Measurements from ENCODE around the gene ACTG1. TPM values are rescaled to one million over a fixed set of nuclear protein-coding genes. Genes with fewer than 3 reads are reported as not detected.

ACTG1 gene
- total and polyA plus RNA-seq, 2 of the 4 experiments (the other 2 are of a cell fraction), result 10,907 to 15,732 TPM

DNA sequence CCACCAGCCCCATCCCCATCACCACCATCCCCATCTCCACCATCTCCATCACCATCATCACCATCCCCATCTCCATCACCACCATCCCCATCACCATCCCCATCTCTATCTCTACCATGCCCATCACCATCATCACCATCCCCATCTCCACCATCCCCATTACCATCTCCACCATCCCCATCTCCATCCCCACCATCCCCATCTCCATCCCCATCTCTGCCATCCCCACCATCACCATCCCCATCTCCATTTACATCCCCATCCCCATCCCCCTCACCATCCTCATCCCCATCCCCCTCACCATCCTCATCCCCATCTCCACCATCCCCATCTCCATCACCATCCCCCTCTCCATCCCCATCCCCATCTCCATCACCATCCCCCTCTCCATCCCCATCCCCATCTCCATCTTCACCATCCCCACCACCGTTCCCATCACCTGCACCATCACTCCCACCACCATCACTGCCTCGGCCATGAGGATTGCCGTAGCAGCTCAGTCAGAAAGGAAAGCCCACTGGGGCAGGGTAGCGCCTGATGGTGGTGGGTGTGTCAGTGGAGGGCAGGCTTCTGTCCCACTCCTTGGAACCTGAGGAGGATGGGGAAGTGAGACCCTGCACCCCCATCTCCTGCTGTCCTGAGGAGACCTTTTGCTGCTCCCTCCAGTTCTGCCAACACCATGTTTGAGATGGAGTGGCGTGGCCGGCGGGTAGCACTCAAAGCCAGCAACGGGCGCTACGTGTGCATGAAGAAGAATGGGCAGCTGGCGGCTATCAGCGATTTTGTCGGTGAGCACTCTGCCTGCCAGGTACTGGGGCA is 23.1 kb upstream of the ACTG1 start:
- no peak overlapping the region for H3K23ac ChIP-seq (ENCODE audit: low read depth, low read length)
- no peak overlapping the region for H2BK15ac ChIP-seq (ENCODE audit: low read depth, low read length)
- peaks cover 7% of the 10 kb centered on the region; the same call in 1 of the 2 replicates for H4K20me1 ChIP-seq (ENCODE audit: insufficient read depth, low read length)
- intact Hi-C loops (cut with micrococcal nuclease) (no loop called here), dilution Hi-C loops (cut with HindIII; ENCODE audit: low sequenced_read_pairs, unreplicated experiment) (no loop called here), in situ Hi-C loops (cut with MboI; ENCODE audit: low sequenced_read_pairs) (no loop called here)
- H3K27me3 ChIP-seq (ENCODE audit: control insufficient read depth, insufficient read depth, low read length), result peaks cover 10% of the 10 kb centered on the region; the same call in 1 of the 2 replicates
- no peak overlapping the region for H3K4me2 ChIP-seq (ENCODE audit: low read depth, low read length)
- peak overlapping the region; percentile 87 for H2AK9ac ChIP-seq (replicated peaks; ENCODE audit: low read depth, low read length, poor library complexity)
- no peak overlapping the region for H4K8ac ChIP-seq (ENCODE audit: low read depth in 2 of 2, low read length in 2 of 2)
- no peak overlapping the region for H3K14ac ChIP-seq (replicated peaks; ENCODE audit: low read depth, low read length)
- H3K9me1 ChIP-seq (ENCODE audit: insufficient read depth, low read length), result no peaks in the 10 kb centered on the region
- CTCF ChIA-PET, result no interaction called here
- H3K4ac ChIP-seq (ENCODE audit: low read depth, low read length), result no peak overlapping the region
- peak overlapping the region; percentile 33 for H2BK5ac ChIP-seq (ENCODE audit: low read depth, low read length, poor library complexity, severe bottlenecking)
- H2AFZ ChIP-seq (replicated peaks; ENCODE audit: low read length, poor library complexity), result no peak overlapping the region
- H3K18ac ChIP-seq (ENCODE audit: low read depth, low read length), result no peak overlapping the region
- H3K4me1 ChIP-seq (ENCODE audit: control insufficient read depth, insufficient read depth, low read length), result no peaks in the 10 kb centered on the region
- H2AK5ac ChIP-seq (ENCODE audit: low read depth, low read length), result no peak overlapping the region
- ATAC-seq (ENCODE audit: low read depth) (no peak), DNase-seq (no peak)
- POLR2A ChIA-PET (ENCODE audit: unreplicated experiment), result interaction anchor here (0.6 kb wide), 2 partner anchors 24 to 287 kb away, joined by 3 to 10 read pairs; no protein-coding TSS in a partner anchor
- H3K9ac ChIP-seq (ENCODE audit: low read depth, low read length), result no peak overlapping the region
- H3K79me1 ChIP-seq (ENCODE audit: low read depth in 1 of 2, low read length in 2 of 2), result no peaks in the 10 kb centered on the region
- H2BK20ac ChIP-seq (ENCODE audit: low read depth, low read length), result no peak overlapping the region
- BruUV-seq (replicated peaks), result no TSS peak
- peaks cover 11% of the 10 kb centered on the region; the same call in 1 of the 2 replicates for H3K36me3 ChIP-seq (ENCODE audit: control insufficient read depth, insufficient read depth, low read length)
- no peak overlapping the region for H3K56ac ChIP-seq (ENCODE audit: extremely low read depth, insufficient read depth, low read length)
- 80% methylated on average over 2 of the region's 13 CpGs; no CpG with 5 or more reads in 1 of the 2 experiments for WGBS, 2 experiments (ENCODE audit: extremely low coverage in 2 of 2, insufficient read length in 1 of 2)
- H3K4me3 ChIP-seq (ENCODE audit: insufficient read depth, low read depth, low read length), result no peak overlapping the region
- H3K27ac ChIP-seq (ENCODE audit: insufficient read depth, low read length), result no peak overlapping the region
- no peak overlapping the region for H2BK120ac ChIP-seq (ENCODE audit: low read depth, low read length)
- H4K5ac ChIP-seq (ENCODE audit: low read depth, low read length), result no peak overlapping the region
- H4K91ac ChIP-seq (ENCODE audit: insufficient read depth, low read depth, low read length), result no peak overlapping the region
- H3K9me3 ChIP-seq (ENCODE audit: control insufficient read depth, insufficient read depth, low read length), result no peaks in the 10 kb centered on the region
- TF ChIP-seq NFE2L2 (IDR thresholded peaks at IDR 0.05; ENCODE audit: low read depth, low read length), result no peak
- TF ChIP-seq POLR2A (IDR thresholded peaks at IDR 0.05; ENCODE audit: low read depth, low read length), result no peak
- no peak for TF ChIP-seq CEBPB (IDR thresholded peaks at IDR 0.05; ENCODE audit: low read depth, low read length)
- TF ChIP-seq, protein P1, sequence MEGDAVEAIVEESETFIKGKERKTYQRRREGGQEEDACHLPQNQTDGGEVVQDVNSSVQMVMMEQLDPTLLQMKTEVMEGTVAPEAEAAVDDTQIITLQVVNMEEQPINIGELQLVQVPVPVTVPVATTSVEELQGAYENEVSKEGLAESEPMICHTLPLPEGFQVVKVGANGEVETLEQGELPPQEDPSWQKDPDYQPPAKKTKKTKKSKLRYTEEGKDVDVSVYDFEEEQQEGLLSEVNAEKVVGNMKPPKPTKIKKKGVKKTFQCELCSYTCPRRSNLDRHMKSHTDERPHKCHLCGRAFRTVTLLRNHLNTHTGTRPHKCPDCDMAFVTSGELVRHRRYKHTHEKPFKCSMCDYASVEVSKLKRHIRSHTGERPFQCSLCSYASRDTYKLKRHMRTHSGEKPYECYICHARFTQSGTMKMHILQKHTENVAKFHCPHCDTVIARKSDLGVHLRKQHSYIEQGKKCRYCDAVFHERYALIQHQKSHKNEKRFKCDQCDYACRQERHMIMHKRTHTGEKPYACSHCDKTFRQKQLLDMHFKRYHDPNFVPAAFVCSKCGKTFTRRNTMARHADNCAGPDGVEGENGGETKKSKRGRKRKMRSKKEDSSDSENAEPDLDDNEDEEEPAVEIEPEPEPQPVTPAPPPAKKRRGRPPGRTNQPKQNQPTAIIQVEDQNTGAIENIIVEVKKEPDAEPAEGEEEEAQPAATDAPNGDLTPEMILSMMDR (conservative IDR thresholded peaks at IDR 0.05; ENCODE audit: low read depth, low read length), result no peak
- no peak for TF ChIP-seq RFX5 (IDR thresholded peaks at IDR 0.05; ENCODE audit: low read depth, low read length)
- no peak for TF ChIP-seq SMC3 (IDR thresholded peaks at IDR 0.05; ENCODE audit: low read depth, low read length)
- TF ChIP-seq CHD1 (IDR thresholded peaks at IDR 0.05; ENCODE audit: low read depth, low read length), result no peak
- no peak for TF ChIP-seq MXI1 (IDR thresholded peaks at IDR 0.05; ENCODE audit: borderline replicate concordance, low read depth, low read length)
- TF ChIP-seq FOS (IDR thresholded peaks at IDR 0.05; ENCODE audit: low read depth, low read length), result no peak
- TF ChIP-seq, protein P2, sequence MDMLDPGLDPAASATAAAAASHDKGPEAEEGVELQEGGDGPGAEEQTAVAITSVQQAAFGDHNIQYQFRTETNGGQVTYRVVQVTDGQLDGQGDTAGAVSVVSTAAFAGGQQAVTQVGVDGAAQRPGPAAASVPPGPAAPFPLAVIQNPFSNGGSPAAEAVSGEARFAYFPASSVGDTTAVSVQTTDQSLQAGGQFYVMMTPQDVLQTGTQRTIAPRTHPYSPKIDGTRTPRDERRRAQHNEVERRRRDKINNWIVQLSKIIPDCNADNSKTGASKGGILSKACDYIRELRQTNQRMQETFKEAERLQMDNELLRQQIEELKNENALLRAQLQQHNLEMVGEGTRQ (IDR thresholded peaks at IDR 0.05; ENCODE audit: low read depth, low read length), result no peak
- no peak for TF ChIP-seq MAZ (IDR thresholded peaks at IDR 0.05; ENCODE audit: borderline replicate concordance, low read depth, low read length)
- no peak for TF ChIP-seq RAD21 (IDR thresholded peaks at IDR 0.05; ENCODE audit: low read length)
- TF ChIP-seq RCOR1 (IDR thresholded peaks at IDR 0.05; ENCODE audit: insufficient replicate concordance, low read length), result no peak
- no peak for TF ChIP-seq MAFK (IDR thresholded peaks at IDR 0.05; ENCODE audit: low read depth, low read length)
- no peak for TF ChIP-seq BHLHE40 (IDR thresholded peaks at IDR 0.05; ENCODE audit: low read depth, low read length)
